SU-DHL-6 (cell line): Measurements from ENCODE around the gene ZSCAN1.
A peak's percentile ranks its signal among the peaks of the same experiment; 100 is the strongest.

Experiments
- H2AFZ ChIP-seq: fragments of 200-600 bp; sonication (generic); 2 replicates; pipeline ENCODE4 v1.6.1; 2014; ENCODE audit warnings: low read depth, mild to moderate bottlenecking, moderate library complexity, mixed read lengths, antibody characterized with exemption, low read length; ENCODE audit not compliant: severe bottlenecking
- H3F3A ChIP-seq: fragments of 200-600 bp; shearing (Covaris generic); 2 replicates; pipeline ENCODE4 v1.6.0; 2016; ENCODE audit warnings: antibody characterized with exemption, mild to moderate bottlenecking; ENCODE audit not compliant: insufficient read depth
- H3K27ac ChIP-seq: fragments of 200-600 bp; sonication (generic); 2 replicates; pipeline ENCODE4 v1.5.1; 2016; ENCODE audit warnings: low read depth, mild to moderate bottlenecking, low read length, moderate library complexity, mixed read lengths
- H3K27me3 ChIP-seq: fragments of 200-600 bp; sonication (generic), shearing (Covaris generic); 2 replicates; pipeline ENCODE4 v1.6.0; 2014; ENCODE audit warnings: mild to moderate bottlenecking, low read length
- H3K36me3 ChIP-seq: fragments of 200-600 bp; sonication (generic); 2 replicates; pipeline ENCODE4 v1.6.1; 2014; ENCODE audit warnings: mild to moderate bottlenecking, low read length, mixed read lengths
- H3K4me2 ChIP-seq: fragments of 300-600, 200-600 bp; shearing (Covaris generic), sonication (generic); 2 replicates; pipeline ENCODE4 v1.6.0; 2014; ENCODE audit warnings: low read length, low read depth, mild to moderate bottlenecking; ENCODE audit not compliant: poor library complexity, severe bottlenecking
- H3K4me3 ChIP-seq: fragments of 200-600 bp; sonication (generic); 2 replicates; pipeline ENCODE4 v1.5.1; 2014; ENCODE audit warnings: antibody characterized with exemption, low read length, mild to moderate bottlenecking, mixed read lengths; ENCODE audit not compliant: insufficient read depth, poor library complexity, severe bottlenecking
- H3K79me2 ChIP-seq: fragments of 200-600 bp; sonication (generic); 2 replicates; pipeline ENCODE4 v1.6.1; 2014; ENCODE audit warnings: mild to moderate bottlenecking, low read length, moderate library complexity; ENCODE audit not compliant: insufficient read depth
- H3K9ac ChIP-seq: fragments of 200-600 bp; sonication (generic); 2 replicates; pipeline ENCODE4 v1.7.0; 2014; ENCODE audit warnings: mild to moderate bottlenecking, low read length
- H3K9me2 ChIP-seq: fragments of 200-600 bp; sonication (generic); replicated peaks from 2 replicates; pipeline ENCODE4 v1.6.1; 2014; ENCODE audit warnings: low read length; ENCODE audit not compliant: insufficient read depth
- H3K9me3 ChIP-seq: fragments of 200-600 bp; sonication (generic); 2 replicates; pipeline ENCODE4 v1.6.1; 2014; ENCODE audit warnings: low read length, mixed read lengths; ENCODE audit not compliant: insufficient read depth
- H4K20me1 ChIP-seq: fragments of 200-600 bp; sonication (generic); 2 replicates; pipeline ENCODE4 v1.6.1; 2014; ENCODE audit warnings: low read depth, mild to moderate bottlenecking, antibody characterized with exemption, low read length, moderate library complexity, mixed read lengths
- CTCF ChIP-seq: fragments of 200-600 bp; sonication (generic); IDR thresholded peaks from one replicate; pipeline ENCODE4 v1.5.1; 2017; ENCODE audit warnings: antibody characterized with exemption, mild to moderate bottlenecking, low read length, moderate library complexity; ENCODE audit not compliant: insufficient read depth, poor library complexity, severe bottlenecking
- EZH2phosphoT487 ChIP-seq: fragments of 200-600 bp; sonication (generic), shearing (Covaris generic); conservative IDR thresholded peaks from 2 replicates; pipeline ENCODE4 v1.6.1; 2018; ENCODE audit warnings: mild to moderate bottlenecking, antibody characterized with exemption, low read length, moderate library complexity, mixed read lengths

The ZSCAN1 gene

GRCh38 chr19:58014141-58014540 lies 19.7 kb upstream of the ZSCAN1 start:
- no peak overlapping the region for H3K27ac ChIP-seq
- no peaks in the 10 kb centered on the region for H3F3A ChIP-seq
- H3K9me2 ChIP-seq: no peaks in the 10 kb centered on the region
- no peak overlapping the region for H2AFZ ChIP-seq
- no peak overlapping the region for H3K4me3 ChIP-seq
- TF ChIP-seq EZH2phosphoT487: no peak
- no peak for TF ChIP-seq CTCF
- H3K9ac ChIP-seq: no peak overlapping the region
- H3K27me3 ChIP-seq: no peaks in the 10 kb centered on the region
- no peak overlapping the region for H3K4me2 ChIP-seq
- no peaks in the 10 kb centered on the region for H3K36me3 ChIP-seq
- H3K9me3 ChIP-seq: no peaks in the 10 kb centered on the region
- H4K20me1 ChIP-seq: no peaks in the 10 kb centered on the region
- no peaks in the 10 kb centered on the region for H3K79me2 ChIP-seq

- no peak overlapping the region for H3K4me2 ChIP-seq
- H3K27ac ChIP-seq: no peak overlapping the region
- H3K9me3 ChIP-seq: no peaks in the 10 kb centered on the region
- no peaks in the 10 kb centered on the region for H3F3A ChIP-seq
- H3K79me2 ChIP-seq: no peaks in the 10 kb centered on the region
- no peaks in the 10 kb centered on the region for H4K20me1 ChIP-seq
- H3K9ac ChIP-seq: no peak overlapping the region
- no peaks in the 10 kb centered on the region for H3K9me2 ChIP-seq
- no peaks in the 10 kb centered on the region for H3K36me3 ChIP-seq
- no peaks in the 10 kb centered on the region for H3K27me3 ChIP-seq
- H3K4me3 ChIP-seq: no peak overlapping the region
- no peak overlapping the region for H2AFZ ChIP-seq
- TF ChIP-seq EZH2phosphoT487: no peak
- TF ChIP-seq CTCF: no peak
Measured at GRCh38 chr19:58020129-58020528, 13.7 kb upstream of the ZSCAN1 start.

GRCh38 chr19:58021541-58022282 lies 12.1 kb upstream of the ZSCAN1 start:
- no peak overlapping the region for H3K9ac ChIP-seq
- H3K27ac ChIP-seq: no peak overlapping the region
- peak overlapping the region; percentile 46 for H2AFZ ChIP-seq
- TF ChIP-seq CTCF (peak; percentile 14), EZH2phosphoT487 (no peak)
- no peaks in the 10 kb centered on the region for H3K9me3 ChIP-seq
- H3K79me2 ChIP-seq: no peaks in the 10 kb centered on the region
- no peaks in the 10 kb centered on the region for H3K9me2 ChIP-seq
- H3K4me2 ChIP-seq: no peak overlapping the region
- no peaks in the 10 kb centered on the region for H3K36me3 ChIP-seq
- H3K27me3 ChIP-seq: no peaks in the 10 kb centered on the region
- H3F3A ChIP-seq: no peaks in the 10 kb centered on the region
- H3K4me3 ChIP-seq: no peak overlapping the region
- no peaks in the 10 kb centered on the region for H4K20me1 ChIP-seq
